Astrocyte (in vitro differentiated cells and primary cell): Measurements from ENCODE around the gene TMEM120B. TPM values are rescaled to one million over a fixed set of nuclear protein-coding genes. Genes with fewer than 3 reads are reported as not detected.

Experiments
- DNase-seq: peaks from one replicate; pipeline ENCODE4 v3.0.0-alpha.2; 2010; ENCODE audit warnings: low read depth
- FAIRE-seq: peaks from 2 replicates; lab custom pipeline; 2011; peaks lifted over from hg19 to GRCh38; lab: Jason Lieb, UNC
- H2AFZ ChIP-seq: 2 replicates; pipeline ENCODE4 v1.6.0; 2012; ENCODE audit warnings: low read depth, low read length, inconsistent platforms
- H3K27ac ChIP-seq: 2 replicates; pipeline ENCODE4 v1.5.1; 2011; ENCODE audit warnings: low read depth, low read length, inconsistent platforms
- H3K27me3 ChIP-seq: 2 replicates; pipeline ENCODE4 v1.6.0; 2011; ENCODE audit warnings: low read length, inconsistent platforms; ENCODE audit not compliant: insufficient read depth
- H3K36me3 ChIP-seq: 2 replicates; pipeline ENCODE4 v1.5.1; 2011; ENCODE audit warnings: low read length, inconsistent platforms; ENCODE audit not compliant: insufficient read depth
- H3K4me1 ChIP-seq: 2 replicates; pipeline ENCODE4 v1.5.1; 2011; ENCODE audit warnings: low read length, inconsistent platforms; ENCODE audit not compliant: insufficient read depth
- H3K4me2 ChIP-seq: 2 replicates; pipeline ENCODE4 v1.6.0; 2012; ENCODE audit warnings: low read length, inconsistent platforms
- H3K4me3 ChIP-seq: 2 replicates; pipeline ENCODE4 v1.5.1; 2011; ENCODE audit warnings: low read depth, mild to moderate bottlenecking, low read length, inconsistent platforms; ENCODE audit not compliant: insufficient read depth
- H3K79me2 ChIP-seq: 2 replicates; pipeline ENCODE4 v1.6.0; 2012; ENCODE audit warnings: mild to moderate bottlenecking, low read length, inconsistent platforms; ENCODE audit not compliant: insufficient read depth
- H3K9ac ChIP-seq: 2 replicates; pipeline ENCODE4 v1.6.0; 2012; ENCODE audit warnings: mild to moderate bottlenecking, low read length, inconsistent platforms
- H3K9me3 ChIP-seq: 2 replicates; pipeline ENCODE4 v1.5.1; 2012; ENCODE audit warnings: low read depth, mild to moderate bottlenecking, low read length, inconsistent platforms; ENCODE audit not compliant: insufficient read depth
- H4K20me1 ChIP-seq: 2 replicates; pipeline ENCODE4 v1.6.0; 2012; ENCODE audit warnings: low read length, inconsistent platforms; ENCODE audit not compliant: insufficient read depth
- H3K27ac Mint-ChIP-seq: one replicate; pipeline ENCODE4 v1.8.0; 2021; ENCODE audit warnings: mild to moderate bottlenecking, mixed read lengths; ENCODE audit not compliant: unreplicated experiment
- H3K27me3 Mint-ChIP-seq: one replicate; pipeline ENCODE4 v1.8.0; 2021; ENCODE audit warnings: low read depth, mixed read lengths; ENCODE audit not compliant: unreplicated experiment
- H3K36me3 Mint-ChIP-seq: one replicate; pipeline ENCODE4 v1.8.0; 2021; ENCODE audit warnings: low read depth, mixed read lengths; ENCODE audit not compliant: unreplicated experiment
- H3K4me1 Mint-ChIP-seq: one replicate; pipeline ENCODE4 v1.8.0; 2021; ENCODE audit warnings: low read depth, mixed read lengths; ENCODE audit not compliant: unreplicated experiment
- H3K4me3 Mint-ChIP-seq: one replicate; pipeline ENCODE4 v1.8.0; 2021; ENCODE audit warnings: mild to moderate bottlenecking, moderate library complexity, mixed read lengths; ENCODE audit not compliant: unreplicated experiment
- H3K9me3 Mint-ChIP-seq: one replicate; pipeline ENCODE4 v1.8.0; 2021; ENCODE audit warnings: mild to moderate bottlenecking, mixed read lengths; ENCODE audit not compliant: unreplicated experiment
- CTCF ChIP-seq: IDR thresholded peaks from 2 replicates; pipeline ENCODE4 v1.5.1; 2011; ENCODE audit warnings: low read depth, mild to moderate bottlenecking, inconsistent platforms, low read length, moderate library complexity; ENCODE audit not compliant: insufficient read depth
- EZH2 ChIP-seq: IDR thresholded peaks from 2 replicates; pipeline ENCODE4 v1.6.1; 2012; ENCODE audit warnings: mild to moderate bottlenecking, low read length, inconsistent platforms; ENCODE audit not compliant: insufficient read depth
- total RNA-seq: library from RNA; stranded (reverse); gene quantifications from 2 replicates; pipeline ENCODE4 v1.2.1, GENCODE V29; 2021

TMEM120B gene
- total RNA-seq, 1 donor from 2014 or later = 36.0 TPM

GRCh38 chr12:121797937-121798786 lies 85.6 kb downstream of the TMEM120B start:
- Histone ChIP-seq H3K79me2 (peaks cover 65% of the 10 kb centered on the region), H3K36me3 (no peaks in the 10 kb centered on the region), H3K4me1 (peaks cover 70% of the 10 kb centered on the region), H2AFZ (no peak overlapping the region), H3K27ac (peak overlapping the region; percentile 69), H4K20me1 (peaks cover 25% of the 10 kb centered on the region), H3K4me3 (peak overlapping the region; percentile 46), H3K9me3 (no peaks in the 10 kb centered on the region), H3K27me3 (no peaks in the 10 kb centered on the region), H3K4me2 (peak overlapping the region; percentile 91), H3K9ac (peak overlapping the region; percentile 74)
- Mint-ChIP-seq H3K9me3 (no peaks in the 10 kb centered on the region), H3K27ac (peak overlapping the region; percentile 90), H3K4me1 (peaks cover 36% of the 10 kb centered on the region), H3K4me3 (peak overlapping the region; percentile 86), H3K36me3 (peaks cover 3% of the 10 kb centered on the region), H3K27me3 (no peaks in the 10 kb centered on the region)
- TF ChIP-seq EZH2 (no peak), CTCF (no peak)
- FAIRE-seq (no peak), DNase-seq (no peak)

GRCh38 chr12:121798787-121799155 lies 86.2 kb downstream of the TMEM120B start:
- Histone ChIP-seq H2AFZ (no peak overlapping the region), H3K4me3 (peak overlapping the region; percentile 46), H4K20me1 (peaks cover 25% of the 10 kb centered on the region), H3K4me2 (peak overlapping the region; percentile 91), H3K79me2 (peaks cover 65% of the 10 kb centered on the region), H3K27me3 (no peaks in the 10 kb centered on the region), H3K4me1 (peaks cover 64% of the 10 kb centered on the region), H3K27ac (peak overlapping the region; percentile 69), H3K36me3 (no peaks in the 10 kb centered on the region), H3K9ac (peak overlapping the region; percentile 74), H3K9me3 (no peaks in the 10 kb centered on the region)
- Mint-ChIP-seq H3K9me3 (no peaks in the 10 kb centered on the region), H3K36me3 (peaks cover 3% of the 10 kb centered on the region), H3K4me1 (peaks cover 36% of the 10 kb centered on the region), H3K27me3 (no peaks in the 10 kb centered on the region), H3K4me3 (peak overlapping the region; percentile 86), H3K27ac (peak overlapping the region; percentile 84)
- DNase-seq (no peak), FAIRE-seq (no peak)
- TF ChIP-seq EZH2 (no peak), CTCF (no peak)
